Mesendoderm (in vitro differentiated cells): ENCODE measurements around the gene EYA2.

Experiments used
- DNase-seq: peaks from one replicate; pipeline ENCODE4 v3.0.0; 2013
- H2AK5ac ChIP-seq: 2 replicates; pipeline ENCODE4 v1.6.1; 2013; ENCODE audit warnings: low read length, inconsistent platforms
- H2BK120ac ChIP-seq: 2 replicates; pipeline ENCODE4 v1.6.1; 2013; ENCODE audit warnings: low read depth, mild to moderate bottlenecking, low read length, moderate library complexity, mixed read lengths
- H2BK15ac ChIP-seq: replicated peaks from 2 replicates; pipeline ENCODE4 v1.6.1; 2013; ENCODE audit warnings: low read depth, mild to moderate bottlenecking, moderate library complexity
- H2BK5ac ChIP-seq: 2 replicates; pipeline ENCODE4 v1.6.1; 2013; ENCODE audit warnings: low read length, inconsistent platforms
- H3K18ac ChIP-seq: 2 replicates; pipeline ENCODE4 v1.6.1; 2013; ENCODE audit warnings: mild to moderate bottlenecking, low read length, mixed read lengths
- H3K23ac ChIP-seq: one replicate; pipeline ENCODE4 v1.6.1; 2013; ENCODE audit warnings: low read length
- H3K27ac ChIP-seq: 2 replicates; pipeline ENCODE4 v1.5.1; 2013; ENCODE audit warnings: low read depth, mild to moderate bottlenecking, inconsistent platforms, low read length, moderate library complexity
- H3K27me3 ChIP-seq: 2 replicates; pipeline ENCODE4 v1.6.1; 2013; ENCODE audit warnings: low read length, control low read depth, mild to moderate bottlenecking, inconsistent platforms; ENCODE audit not compliant: insufficient read depth, poor library complexity
- H3K36me3 ChIP-seq: 2 replicates; pipeline ENCODE4 v1.6.1; 2013; ENCODE audit warnings: low read length, inconsistent platforms; ENCODE audit not compliant: control insufficient read depth, insufficient read depth
- H3K4ac ChIP-seq: one replicate; pipeline ENCODE4 v1.6.1; 2013; ENCODE audit warnings: low read depth, mild to moderate bottlenecking, low read length, moderate library complexity
- H3K4me1 ChIP-seq: 2 replicates; pipeline ENCODE4 v1.6.1; 2013; ENCODE audit warnings: low read depth, low read length, inconsistent platforms; ENCODE audit not compliant: control insufficient read depth
- H3K4me2 ChIP-seq: 2 replicates; pipeline ENCODE4 v1.6.1; 2013; ENCODE audit warnings: low read length
- H3K4me3 ChIP-seq: 2 replicates; pipeline ENCODE4 v1.5.1; 2013; ENCODE audit warnings: mild to moderate bottlenecking, low read length
- H3K56ac ChIP-seq: one replicate; pipeline ENCODE4 v1.6.1; 2013; ENCODE audit warnings: low read length
- H3K79me1 ChIP-seq: 2 replicates; pipeline ENCODE4 v1.6.1; 2013; ENCODE audit warnings: low read length, inconsistent platforms
- H3K79me2 ChIP-seq: 2 replicates; pipeline ENCODE4 v1.6.1; 2013; ENCODE audit warnings: mild to moderate bottlenecking, low read length; ENCODE audit not compliant: control insufficient read depth, insufficient read depth
- H3K9ac ChIP-seq: 2 replicates; pipeline ENCODE4 v1.6.1; 2013; ENCODE audit warnings: low read length, inconsistent platforms
- H4K5ac ChIP-seq: one replicate; pipeline ENCODE4 v1.6.1; 2013; ENCODE audit warnings: low read length
- H4K8ac ChIP-seq: one replicate; pipeline ENCODE4 v1.6.1; 2013; ENCODE audit warnings: low read depth, mild to moderate bottlenecking, control low read depth, low read length, moderate library complexity
- WGBS: extraction: QIAGEN DNeasy Blood & Tissue Kit; methylation state at CpG from one replicate; pipeline ENCODE4 v1.1.7; 2013; ENCODE audit warnings: low lambda C conversion rate, missing lambda C conversion rate; ENCODE audit not compliant: insufficient coverage; ENCODE audit errors: extremely low coverage; 5-methylcytosine and 5-hydroxymethylcytosine counted together

The EYA2 gene

GRCh38 chr20:46987001-46987400 is 92.4 kb downstream of the EYA2 start:
- Histone ChIP-seq H3K56ac (no peak overlapping the region), H2BK15ac (no peak overlapping the region), H3K79me1 (no peaks in the 10 kb centered on the region), H2BK120ac (no peak overlapping the region), H3K4ac (no peak overlapping the region), H2AK5ac (no peak overlapping the region), H4K5ac (no peak overlapping the region), H2BK5ac (no peak overlapping the region), H3K4me1 (no peaks in the 10 kb centered on the region), H3K27me3 (no peaks in the 10 kb centered on the region), H4K8ac (no peak overlapping the region), H3K9ac (no peak overlapping the region), H3K4me2 (no peak overlapping the region), H3K79me2 (no peaks in the 10 kb centered on the region), H3K4me3 (no peak overlapping the region), H3K27ac (no peak overlapping the region), H3K18ac (no peak overlapping the region), H3K23ac (no peak overlapping the region), H3K36me3 (no peaks in the 10 kb centered on the region)
- no CpG with 5 or more reads among the region's 5 CpGs for WGBS
- DNase-seq, result no peak

- H3K79me2 ChIP-seq, result no peaks in the 10 kb centered on the region
- H2BK120ac ChIP-seq, result no peak overlapping the region
- no peak overlapping the region for H3K18ac ChIP-seq
- no peak overlapping the region for H2BK5ac ChIP-seq
- no peak overlapping the region for H3K4me2 ChIP-seq
- no peak overlapping the region for H3K4ac ChIP-seq
- no peaks in the 10 kb centered on the region for H3K79me1 ChIP-seq
- H3K56ac ChIP-seq, result no peak overlapping the region
- H4K8ac ChIP-seq, result no peak overlapping the region
- H3K27ac ChIP-seq, result no peak overlapping the region
- H2BK15ac ChIP-seq, result no peak overlapping the region
- no peak overlapping the region for H3K4me3 ChIP-seq
- WGBS, result no CpG with 5 or more reads among the region's 12 CpGs
- H3K36me3 ChIP-seq, result no peaks in the 10 kb centered on the region
- no peak for DNase-seq
- H3K23ac ChIP-seq, result no peak overlapping the region
- H2AK5ac ChIP-seq, result no peak overlapping the region
- no peaks in the 10 kb centered on the region for H3K27me3 ChIP-seq
- no peak overlapping the region for H3K9ac ChIP-seq
- no peaks in the 10 kb centered on the region for H3K4me1 ChIP-seq
- H4K5ac ChIP-seq, result no peak overlapping the region
Observed at GRCh38 chr20:46990017-46990595, 95.5 kb downstream of the EYA2 start.

GRCh38 chr20:46990596-46991104 is 96.0 kb downstream of the EYA2 start:
- Histone ChIP-seq H3K36me3 (no peaks in the 10 kb centered on the region), H3K18ac (no peak overlapping the region), H3K79me1 (no peaks in the 10 kb centered on the region), H3K4me3 (no peak overlapping the region), H3K9ac (no peak overlapping the region), H3K4me1 (no peaks in the 10 kb centered on the region), H4K8ac (no peak overlapping the region), H3K23ac (no peak overlapping the region), H2BK5ac (no peak overlapping the region), H3K27ac (no peak overlapping the region), H3K79me2 (no peaks in the 10 kb centered on the region), H2BK15ac (no peak overlapping the region), H3K56ac (no peak overlapping the region), H3K4me2 (no peak overlapping the region), H3K27me3 (no peaks in the 10 kb centered on the region), H3K4ac (no peak overlapping the region), H2BK120ac (no peak overlapping the region), H4K5ac (no peak overlapping the region), H2AK5ac (no peak overlapping the region)
- no peak for DNase-seq
- no CpG with 5 or more reads among the region's 5 CpGs for WGBS

GRCh38 chr20:46991168-46991567 is 96.5 kb downstream of the EYA2 start:
- Histone ChIP-seq H3K56ac (no peak overlapping the region), H3K4ac (no peak overlapping the region), H2BK15ac (no peak overlapping the region), H2BK120ac (no peak overlapping the region), H3K4me2 (no peak overlapping the region), H3K79me2 (no peaks in the 10 kb centered on the region), H3K4me1 (no peaks in the 10 kb centered on the region), H2AK5ac (no peak overlapping the region), H3K23ac (no peak overlapping the region), H4K8ac (no peak overlapping the region), H3K18ac (no peak overlapping the region), H3K4me3 (no peak overlapping the region), H3K79me1 (no peaks in the 10 kb centered on the region), H3K36me3 (no peaks in the 10 kb centered on the region), H3K27ac (no peak overlapping the region), H2BK5ac (no peak overlapping the region), H4K5ac (no peak overlapping the region), H3K9ac (no peak overlapping the region), H3K27me3 (no peaks in the 10 kb centered on the region)
- no CpG with 5 or more reads among the region's 3 CpGs for WGBS
- no peak for DNase-seq

GRCh38 chr20:46991880-46992639 is 97.4 kb downstream of the EYA2 start:
- DNase-seq, result no peak
- Histone ChIP-seq H3K36me3 (no peaks in the 10 kb centered on the region), H3K79me1 (no peaks in the 10 kb centered on the region), H4K8ac (no peak overlapping the region), H3K27ac (no peak overlapping the region), H3K18ac (no peak overlapping the region), H2BK5ac (no peak overlapping the region), H3K23ac (no peak overlapping the region), H2AK5ac (no peak overlapping the region), H3K4me1 (no peaks in the 10 kb centered on the region), H3K79me2 (no peaks in the 10 kb centered on the region), H3K56ac (no peak overlapping the region), H3K4me2 (no peak overlapping the region), H3K27me3 (no peaks in the 10 kb centered on the region), H3K4ac (no peak overlapping the region), H2BK120ac (no peak overlapping the region), H3K9ac (no peak overlapping the region), H4K5ac (no peak overlapping the region), H2BK15ac (no peak overlapping the region), H3K4me3 (no peak overlapping the region)
- no CpG with 5 or more reads among the region's 12 CpGs for WGBS
